HG03342 (cell line): ENCODE results near the gene CDCP2.
"Not testable (repeated sequence)": the region's sequence is repeated elsewhere in the genome, so short reads cannot be mapped to it uniquely, and the experiment has no call there.

ENCODE experiments used
- ATAC-seq: cut with Tn5 transposase; IDR thresholded peaks from one replicate; pipeline ENCODE4 v1.9.1; 2021; ENCODE audit warnings: mild to moderate bottlenecking, moderate library complexity; ENCODE audit not compliant: unreplicated experiment

CDCP2 gene

DNA sequence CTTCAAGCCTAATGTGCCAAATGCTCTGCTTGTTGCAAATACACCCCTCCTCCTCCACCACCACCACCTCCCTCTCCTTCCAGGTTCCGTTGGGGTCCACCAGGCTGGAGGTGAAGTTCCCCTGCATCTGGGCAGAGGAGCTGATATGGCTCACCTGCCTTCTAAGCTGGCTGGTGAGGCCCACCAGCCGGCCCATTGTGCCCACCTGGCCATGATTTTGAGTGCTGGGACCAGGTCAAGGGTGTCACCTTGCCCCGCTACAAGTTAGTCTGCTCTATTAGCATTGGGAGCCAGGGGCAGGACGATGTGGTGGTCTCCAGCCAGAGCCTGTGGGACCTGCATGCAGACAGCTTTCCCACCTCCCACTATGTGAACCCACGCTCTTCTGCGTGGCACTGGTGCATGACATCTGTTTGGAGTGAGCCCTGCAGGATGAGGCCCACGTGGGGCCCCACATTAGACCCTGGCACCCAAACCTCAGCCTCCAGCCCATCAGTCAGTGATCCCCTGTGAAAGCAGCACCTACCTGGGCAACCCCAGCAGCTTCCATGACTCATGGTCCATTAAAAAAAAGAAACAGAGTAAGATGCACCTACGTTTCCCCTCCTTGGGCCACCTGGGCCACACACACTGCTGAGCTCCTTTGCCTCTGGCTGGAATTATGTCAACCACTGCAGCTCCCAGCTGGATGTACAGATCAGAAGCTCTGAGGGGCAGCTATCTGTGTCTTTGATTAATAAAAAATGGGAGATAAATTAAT, 15.6 kb upstream of the CDCP2 start:
- ATAC-seq: no peak

DNA sequence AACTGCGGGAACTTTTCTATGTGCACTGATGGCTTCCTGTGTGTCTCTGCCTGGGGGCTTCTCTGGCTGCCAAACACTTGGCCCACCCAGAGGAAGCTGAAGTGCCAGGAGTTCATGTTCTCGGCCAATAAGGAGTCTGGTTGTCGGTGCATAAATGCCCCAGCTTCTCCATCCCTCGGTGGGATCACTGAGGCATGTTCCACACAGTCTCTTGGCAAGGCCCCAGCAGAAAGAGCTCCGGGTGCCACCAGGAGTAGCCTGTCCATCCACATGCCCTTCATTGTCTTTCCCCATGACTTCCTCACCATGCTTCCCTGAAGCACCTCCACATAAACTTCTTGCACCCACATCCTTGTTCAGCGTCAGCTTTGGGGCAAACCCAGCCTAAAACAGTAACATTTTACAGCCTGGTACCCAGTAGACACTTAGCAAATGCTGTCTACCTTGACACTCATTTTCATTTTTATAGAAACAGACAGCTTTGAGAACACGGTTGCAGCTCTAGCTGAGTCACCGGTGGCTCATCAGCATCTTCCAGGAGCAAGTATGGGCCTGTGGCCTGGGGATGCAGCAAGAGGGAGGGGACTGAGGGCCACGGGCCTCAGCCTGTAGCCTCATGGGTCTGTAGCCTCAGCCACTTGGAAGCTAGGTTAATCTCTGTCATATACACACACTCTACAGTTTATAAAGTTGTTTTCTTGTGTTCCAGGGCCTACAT, 14.8 kb upstream of the CDCP2 start:
- ATAC-seq: no peak

- not testable (repeated sequence) for ATAC-seq
Observed at GRCh38 chr1:54166357-54166756, 13.6 kb upstream of the CDCP2 start.

DNA sequence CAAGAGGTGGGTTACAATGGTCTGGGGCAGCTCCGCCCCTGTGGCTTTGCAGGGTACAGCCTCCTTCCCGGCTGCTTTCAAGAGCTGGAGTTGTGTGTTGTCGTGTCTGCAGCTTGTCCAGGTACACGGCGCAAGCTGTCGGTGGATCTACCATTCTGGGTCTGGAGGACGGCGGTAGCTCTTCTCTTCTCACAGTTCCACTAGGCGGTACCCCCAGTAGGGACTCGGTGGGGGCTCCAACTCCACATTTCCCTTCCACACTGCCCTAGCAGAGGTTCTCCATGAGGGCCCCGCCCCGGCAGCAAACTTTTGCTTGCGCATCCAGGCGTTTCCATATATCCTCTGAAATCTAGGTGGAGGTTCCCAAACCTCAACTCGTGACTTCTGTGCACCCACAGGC, 12.3 kb upstream of the CDCP2 start:
- no peak for ATAC-seq

- no peak for ATAC-seq
Observed at GRCh38 chr1:54163573-54163972, 10.8 kb upstream of the CDCP2 start.

GRCh38 chr1:54163051-54163450, 10.3 kb upstream of the CDCP2 start:
- no peak for ATAC-seq

GRCh38 chr1:54161495-54162168, 8.8 kb upstream of the CDCP2 start:
- ATAC-seq: no peak

DNA sequence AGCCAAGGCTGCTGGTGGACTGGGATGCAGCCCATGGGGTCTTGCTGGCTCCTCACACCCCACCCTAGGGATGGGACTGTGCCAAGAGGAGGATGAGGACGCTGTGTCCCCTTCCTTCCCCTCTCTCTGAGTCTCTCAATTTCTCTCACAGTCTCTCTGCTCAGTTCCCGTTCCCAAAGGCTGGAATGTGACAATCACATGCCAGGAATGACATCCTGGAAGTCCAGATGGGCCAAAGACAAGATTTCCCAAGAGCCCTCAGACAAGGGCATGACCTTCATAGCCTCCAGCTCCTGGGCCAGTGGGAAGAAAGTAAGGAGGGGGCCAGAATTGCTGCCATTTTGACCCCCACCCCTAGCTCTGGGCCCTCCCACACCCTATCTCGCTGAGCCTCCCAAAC, 7.6 kb upstream of the CDCP2 start:
- ATAC-seq: no peak

DNA sequence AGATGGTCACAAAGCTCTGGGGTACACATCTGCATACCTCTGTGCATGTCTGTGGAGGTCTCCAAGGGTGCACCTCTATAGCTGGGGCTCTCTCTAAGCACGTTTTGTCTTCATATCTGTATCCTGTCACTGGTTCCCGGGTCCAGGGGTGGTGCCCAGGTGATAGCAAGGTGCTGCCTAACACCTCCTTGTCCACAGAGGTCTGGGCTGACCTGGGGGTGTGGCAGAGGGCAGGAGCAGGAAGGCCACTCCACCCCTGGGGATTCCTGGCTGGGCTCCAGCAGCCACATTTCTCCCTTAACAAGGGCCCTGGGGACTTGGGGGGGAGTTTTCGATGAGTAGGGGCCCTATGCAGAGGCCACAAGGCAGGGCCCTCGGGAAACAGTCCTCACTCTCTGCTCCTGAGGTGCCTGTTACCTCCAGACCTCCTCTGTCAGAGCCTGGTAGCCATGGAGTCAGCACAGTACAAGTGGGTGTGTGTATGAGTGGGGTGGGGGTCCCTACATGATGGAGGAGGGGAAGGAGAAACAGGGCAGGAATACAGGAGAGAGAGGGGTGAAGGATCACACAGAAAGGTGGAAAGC, 7.0 kb upstream of the CDCP2 start:
- ATAC-seq: no peak

DNA sequence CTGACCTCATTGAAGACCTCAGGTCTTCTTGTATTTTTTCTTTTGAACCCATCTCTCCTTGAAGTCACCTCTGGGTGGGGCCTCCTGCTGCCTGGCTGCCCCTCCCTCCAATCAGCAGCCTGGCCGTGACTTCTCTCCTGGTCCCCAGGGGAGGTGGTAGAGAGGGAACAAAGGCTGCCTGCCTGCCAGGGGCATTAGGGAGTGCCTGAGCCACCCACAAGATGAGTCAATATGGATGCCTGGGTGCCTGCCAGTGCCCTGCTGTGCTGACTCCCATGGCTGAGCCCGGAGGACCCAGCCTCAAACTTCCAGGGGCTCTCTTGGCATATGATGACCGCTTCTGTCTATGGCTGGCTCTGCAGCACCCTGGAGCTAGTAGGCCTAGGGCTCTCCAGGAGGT, 5.3 kb upstream of the CDCP2 start:
- ATAC-seq: no peak

- ATAC-seq: no peak
Observed at GRCh38 chr1:54157401-54157800, 4.6 kb upstream of the CDCP2 start.

DNA sequence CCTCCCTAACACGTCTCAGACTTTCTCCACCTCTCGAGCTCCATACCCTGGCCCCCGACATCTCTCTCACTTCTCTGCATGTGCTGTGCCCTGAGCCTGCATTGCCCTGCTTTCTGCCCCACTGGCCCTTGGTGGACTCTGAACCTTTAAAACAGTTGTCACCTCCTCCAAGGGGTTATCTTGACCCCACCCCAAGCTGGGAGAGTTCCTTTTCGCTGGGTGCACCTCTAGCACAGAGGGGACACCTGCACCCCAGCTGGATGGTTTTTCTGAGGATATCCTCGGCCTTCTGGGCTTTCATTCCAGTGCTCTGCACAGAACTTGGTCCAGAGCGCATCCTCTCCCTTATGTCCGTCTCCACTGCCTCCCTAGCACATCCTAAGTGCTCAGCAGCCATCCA, 4.2 kb upstream of the CDCP2 start:
- ATAC-seq: no peak

DNA sequence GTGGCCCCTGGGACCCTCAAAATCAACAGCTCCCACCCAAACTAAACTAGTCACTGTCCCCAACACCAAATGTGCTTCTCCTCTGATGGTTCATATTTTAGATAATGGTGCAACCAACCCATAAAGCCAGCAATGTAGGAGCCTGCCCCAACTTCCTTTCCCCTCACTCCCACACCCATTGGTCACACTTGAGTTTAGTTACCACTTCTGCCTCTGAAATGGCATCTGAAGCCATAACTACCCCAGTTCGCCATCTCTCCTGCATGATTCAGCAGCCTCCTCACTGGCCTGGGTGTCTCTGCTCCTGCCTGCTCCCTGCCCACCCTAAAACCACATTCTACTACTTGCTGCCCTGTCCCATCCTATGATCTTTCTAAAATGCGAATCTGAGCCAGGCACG, 3.4 kb upstream of the CDCP2 start:
- ATAC-seq: no peak

DNA sequence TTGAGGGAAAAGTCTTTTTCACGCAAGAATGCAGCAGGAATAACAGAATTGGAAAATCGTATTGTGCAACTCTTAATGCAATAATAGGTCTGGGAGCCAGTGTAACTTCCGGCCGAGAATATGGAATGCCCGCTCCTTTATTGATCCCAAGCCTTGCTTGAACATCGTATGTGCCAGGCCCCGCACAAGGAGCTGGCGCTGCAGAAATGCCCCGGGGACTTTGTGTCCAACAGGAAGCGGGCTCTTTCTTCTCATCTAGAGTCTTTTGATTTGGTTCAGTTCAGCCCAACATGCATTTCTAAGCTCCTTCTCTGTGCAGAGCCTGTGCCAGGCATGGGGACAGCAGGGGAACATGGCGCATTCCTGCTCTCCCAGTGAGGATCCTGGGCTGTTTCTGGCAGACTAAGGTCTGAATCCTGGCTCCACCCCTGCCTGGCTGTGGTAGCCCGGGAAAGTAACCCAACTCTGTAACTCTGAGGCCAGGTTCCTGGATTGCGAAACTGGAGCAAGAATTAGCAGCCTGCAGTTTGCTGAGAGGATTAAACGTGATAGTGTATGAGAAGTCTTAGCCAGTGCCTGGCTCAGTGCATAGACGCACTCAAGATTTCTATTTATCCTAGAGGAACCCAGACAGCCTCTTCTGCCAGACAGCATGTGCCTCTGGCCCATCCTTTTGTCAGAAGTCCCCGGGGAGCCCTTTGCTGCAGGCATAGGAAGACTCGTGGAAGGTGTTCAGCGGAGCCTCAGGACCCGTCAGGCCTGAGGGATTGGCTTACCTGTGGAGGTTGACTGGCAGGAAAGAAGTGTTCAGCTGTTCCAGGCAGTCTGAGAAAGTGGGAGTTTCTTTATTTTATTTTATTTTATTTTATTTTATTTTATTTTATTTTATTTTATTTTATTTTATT, 987 bp upstream of the CDCP2 start:
- ATAC-seq: no peak

DNA sequence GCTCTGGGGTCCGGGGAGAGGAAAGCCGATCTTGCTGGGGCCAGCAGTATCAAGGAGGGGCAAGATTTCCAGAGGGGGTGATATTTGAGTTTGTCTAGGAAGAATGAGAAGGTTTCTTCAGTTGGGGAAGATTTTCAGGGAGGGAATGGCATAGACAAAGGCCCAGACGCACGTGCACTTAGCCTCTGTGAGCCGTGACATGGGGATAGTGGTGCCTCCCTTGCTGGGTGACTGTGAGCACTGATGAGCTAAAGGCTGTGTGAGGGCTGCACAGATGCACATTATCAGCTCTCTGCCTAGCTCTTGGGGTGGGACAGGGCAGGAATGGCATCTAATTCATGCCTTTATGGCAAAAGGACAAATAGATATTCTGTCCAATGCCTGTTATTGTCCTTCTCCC, 1.8 kb downstream of the CDCP2 start:
- no peak for ATAC-seq

DNA sequence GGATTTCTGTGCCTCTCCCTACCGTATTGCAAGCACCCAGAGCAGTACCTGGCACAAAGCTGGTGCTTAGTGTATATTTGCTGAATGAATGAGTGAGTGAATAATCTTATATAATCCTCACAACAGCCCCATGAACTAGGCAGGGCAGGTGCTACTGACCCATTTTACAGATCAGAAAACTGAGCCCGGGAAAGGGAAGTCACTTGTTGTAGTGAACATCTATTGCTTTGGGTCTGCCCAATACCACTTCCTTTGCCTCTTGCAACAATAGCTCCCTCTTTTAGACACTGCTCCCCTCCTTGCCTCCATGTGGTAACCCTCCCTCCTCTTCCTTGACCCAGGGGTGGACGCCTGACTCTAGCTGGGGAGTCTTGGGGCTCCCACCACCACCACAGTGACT, 3.1 kb downstream of the CDCP2 start:
- ATAC-seq: no peak

DNA sequence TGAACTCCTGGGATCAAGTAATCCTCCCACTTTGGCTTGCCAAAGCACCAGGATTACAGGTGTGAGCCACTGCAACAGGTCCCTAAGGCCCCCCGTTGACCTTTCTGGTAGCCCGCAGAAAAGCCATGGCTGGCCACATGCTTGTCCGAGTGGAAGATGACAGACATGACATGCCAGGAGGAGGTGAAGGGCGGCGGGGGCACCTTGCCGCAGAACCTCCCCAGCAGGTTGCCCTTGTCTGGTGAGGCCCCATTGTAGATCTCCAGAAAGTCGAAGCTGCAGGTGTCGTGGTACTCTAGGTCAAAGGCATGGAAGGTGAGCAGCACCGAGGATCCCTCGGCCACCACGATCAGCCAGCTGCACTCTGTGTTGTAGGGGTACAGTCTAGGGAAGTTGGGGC, 8.4 kb downstream of the CDCP2 start:
- ATAC-seq: no peak

DNA sequence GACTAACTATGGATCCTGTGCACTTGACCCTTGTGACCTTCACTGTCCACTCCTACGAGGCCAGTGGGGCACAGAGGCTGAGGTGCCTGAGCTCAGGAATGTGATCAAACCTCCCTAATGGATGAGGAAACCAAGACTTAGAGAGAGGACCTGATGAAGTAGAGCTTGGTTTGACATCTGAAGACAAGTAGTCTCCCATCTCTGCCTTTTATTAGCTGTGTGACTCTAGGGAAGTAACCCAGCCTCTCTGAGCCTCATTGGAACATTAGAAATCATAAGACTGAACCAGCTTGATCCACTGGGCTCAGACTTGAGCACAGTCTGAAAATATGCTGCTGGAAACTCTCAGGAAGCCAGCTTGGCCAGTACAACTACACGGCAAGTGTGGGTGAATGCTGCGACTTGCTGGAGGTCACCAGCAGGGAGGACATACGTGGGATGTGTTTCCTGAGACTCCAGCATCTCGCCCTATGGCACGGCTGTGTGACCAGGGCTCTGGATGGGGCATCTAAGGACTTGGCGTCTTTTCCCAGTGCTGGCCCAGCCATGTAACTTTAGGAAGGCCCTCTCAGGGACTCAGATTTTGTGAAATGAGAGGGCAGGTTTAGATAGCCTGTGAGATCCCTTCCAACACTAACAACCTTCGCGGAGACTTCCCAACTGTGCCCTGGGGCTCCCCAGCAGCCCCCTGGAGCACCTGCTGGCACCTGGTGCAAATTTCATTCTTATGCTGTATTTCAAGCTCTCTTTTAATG, 10.5 kb downstream of the CDCP2 start:
- ATAC-seq: no peak

DNA sequence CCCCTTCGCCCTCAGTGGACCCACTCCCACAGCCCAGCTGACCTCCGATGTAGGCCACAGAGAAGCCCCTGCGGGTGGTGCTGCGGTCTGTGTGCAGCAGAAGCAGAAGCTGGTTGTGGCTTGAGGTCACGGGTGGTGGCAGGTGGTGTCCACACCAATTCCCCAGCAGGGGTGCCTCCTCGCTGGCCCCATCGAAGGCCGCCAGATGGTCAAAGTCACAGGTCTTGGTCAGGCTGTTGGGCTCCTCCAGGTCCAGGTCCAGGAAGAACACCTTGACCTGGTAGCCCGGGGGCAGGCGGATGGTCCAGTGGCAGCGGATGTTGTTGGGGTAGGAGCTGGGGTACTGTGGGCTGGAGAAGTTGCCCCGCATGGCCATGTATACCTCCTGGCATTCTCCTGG, 13.1 kb downstream of the CDCP2 start:
- ATAC-seq: no peak

GRCh38 chr1:54138994-54139393, 13.8 kb downstream of the CDCP2 start:
- ATAC-seq: no peak
